Skin of body (tissue), 2 donors: Measurements from ENCODE around the gene GPR35. TPM values are rescaled to one million over a fixed set of nuclear protein-coding genes. Genes with fewer than 3 reads are reported as not detected.
"Not testable (repeated sequence)": the region's sequence is repeated elsewhere in the genome, so short reads cannot be mapped to it uniquely, and the experiment has no call there.

Experiments
- DNase-seq: peaks from one replicate; lab custom pipeline; 2025; lab: John Stamatoyannopoulos, UW
- total RNA-seq: library from RNA; depleted of rRNA; stranded (reverse); fragments of >200 nt; gene quantifications from one replicate; pipeline ENCODE4 v1.2.3, GENCODE V29; 2014

Gene GPR35
- total RNA-seq, 1 donor from 2014 or later: 0.99 TPM

GRCh38 chr2:240602266-240603050, 22.8 kb upstream of the GPR35 start:
- DNase-seq: no peak

GRCh38 chr2:240603081-240603835, 22.0 kb upstream of the GPR35 start:
- DNase-seq: no peak

- no peak for DNase-seq
Observed at GRCh38 chr2:240603846-240604245, 21.4 kb upstream of the GPR35 start.

- no peak for DNase-seq
Observed at GRCh38 chr2:240604291-240604938, 20.9 kb upstream of the GPR35 start.

- no peak for DNase-seq
Observed at GRCh38 chr2:240604939-240605716, 20.2 kb upstream of the GPR35 start.

- DNase-seq: no peak
Observed at GRCh38 chr2:240605867-240606743, 19.2 kb upstream of the GPR35 start.

GRCh38 chr2:240611601-240612210, 13.6 kb upstream of the GPR35 start:
- DNase-seq: no peak

GRCh38 chr2:240613781-240614180, 11.5 kb upstream of the GPR35 start:
- no peak for DNase-seq

- DNase-seq: no peak
Observed at GRCh38 chr2:240614391-240614790, 10.9 kb upstream of the GPR35 start.

GRCh38 chr2:240615396-240615795, 9.9 kb upstream of the GPR35 start:
- no peak for DNase-seq

GRCh38 chr2:240615820-240616547, 9.3 kb upstream of the GPR35 start:
- DNase-seq: no peak

- DNase-seq: not testable (repeated sequence)
Observed at GRCh38 chr2:240616860-240617666, 8.2 kb upstream of the GPR35 start.

- DNase-seq: no peak
Observed at GRCh38 chr2:240618776-240619175, 6.5 kb upstream of the GPR35 start.

- DNase-seq: no peak
Observed at GRCh38 chr2:240619506-240620148, 5.7 kb upstream of the GPR35 start.

GRCh38 chr2:240620149-240620731, 5.0 kb upstream of the GPR35 start:
- DNase-seq: no peak

GRCh38 chr2:240620859-240621258, 4.4 kb upstream of the GPR35 start:
- DNase-seq: no peak

- no peak for DNase-seq
Observed at GRCh38 chr2:240622060-240622411, 3.2 kb upstream of the GPR35 start.
